H1 (cell line): Measurements from ENCODE around the gene SRD5A3. TPM values are rescaled to one million over a fixed set of nuclear protein-coding genes. Genes with fewer than 3 reads are reported as not detected.

Source experiments
- CTCF ChIA-PET: fragments of 300-600 bp; sonication (Branson Sonifier 250); formaldehyde crosslinking; loops from one replicate; lab custom pipeline; 2021; ENCODE audit not compliant: partially characterized antibody; lab: Charles Lee
- POLR2A ChIA-PET: fragments of 300-600 bp; sonication (Branson Sonifier 250); formaldehyde crosslinking; loops from one replicate; lab custom pipeline; 2021; ENCODE audit warnings: inconsistent platforms; ENCODE audit not compliant: partially characterized antibody; lab: Charles Lee
- DNase-seq, 2 experiments: peaks; one replicate each; pipeline versions ENCODE4 v3.0.0 to v3.0.0-alpha.2; 2010 to 2022; ENCODE audit warnings: low spot score in 2 of 2, low read depth in 1 of 2, mixed read lengths in 1 of 2
- FAIRE-seq: peaks from 2 replicates; lab custom pipeline; 2011; peaks lifted over from hg19 to GRCh38; lab: Jason Lieb, UNC
- H2AFZ ChIP-seq: 2 replicates; pipeline ENCODE4 v1.8.1; 2012; ENCODE audit warnings: low read length, inconsistent platforms
- H2AK5ac ChIP-seq: 2 replicates; pipeline ENCODE4 v1.6.1; 2013; ENCODE audit warnings: low read depth, low read length
- H2BK120ac ChIP-seq: replicated peaks from 2 replicates; pipeline ENCODE3; 2013; ENCODE audit warnings: low read depth, low read length, inconsistent platforms
- H2BK12ac ChIP-seq: 2 replicates; pipeline ENCODE4 v1.6.1; 2013; ENCODE audit warnings: low read depth, low read length
- H2BK15ac ChIP-seq: 2 replicates; pipeline ENCODE4 v1.6.1; 2013; ENCODE audit warnings: low read length
- H2BK20ac ChIP-seq: 2 replicates; pipeline ENCODE4 v1.6.1; 2013; ENCODE audit warnings: low read length
- H2BK5ac ChIP-seq: 2 replicates; pipeline ENCODE4 v1.6.1; 2013; ENCODE audit warnings: low read depth, low read length
- H3K14ac ChIP-seq: 2 replicates; pipeline ENCODE4 v1.6.1; 2013; ENCODE audit warnings: inconsistent platforms; ENCODE audit not compliant: insufficient read length
- H3K18ac ChIP-seq: 2 replicates; pipeline ENCODE4 v1.6.1; 2013; ENCODE audit warnings: low read length; ENCODE audit errors: extremely low read depth
- H3K23ac ChIP-seq: 2 replicates; pipeline ENCODE4 v1.6.1; 2013; ENCODE audit warnings: inconsistent platforms; ENCODE audit not compliant: insufficient read length
- H3K23me2 ChIP-seq: 2 replicates; pipeline ENCODE4 v1.6.1; 2013; ENCODE audit warnings: low read depth, low read length
- H3K27ac ChIP-seq: 2 replicates; pipeline ENCODE4 v1.6.1; 2011; ENCODE audit warnings: low read depth, low read length, inconsistent platforms
- H3K27me3 ChIP-seq, 4 experiments: replicated peaks in 1 of 4; 1 replicate in 1 of 4; 2 replicates in 3 of 4; pipeline versions ENCODE4 v1.6.1 to v1.8.1; 2011 to 2013; ENCODE audit warnings: low read length in 3 of 4, mild to moderate bottlenecking in 3 of 4, inconsistent platforms in 2 of 4, mixed read lengths in 2 of 4, moderate library complexity in 1 of 4; ENCODE audit not compliant: control insufficient read depth in 3 of 4, insufficient read depth in 3 of 4; ENCODE audit errors: extremely low read depth in 1 of 4
- H3K36me3 ChIP-seq, 4 experiments: 2 replicates each; pipeline versions ENCODE4 v1.6.1 to v1.8.1; 2011 to 2013; ENCODE audit warnings: mild to moderate bottlenecking in 4 of 4, low read length in 3 of 4, moderate library complexity in 2 of 4, control low read depth in 1 of 4, inconsistent platforms in 1 of 4; ENCODE audit not compliant: insufficient read depth in 4 of 4, control insufficient read depth in 2 of 4
- H3K4ac ChIP-seq: replicated peaks from 2 replicates; pipeline ENCODE3; 2013; ENCODE audit warnings: low read length, low read depth, mixed read lengths, inconsistent platforms; ENCODE audit not compliant: insufficient read length
- H3K4me1 ChIP-seq, 4 experiments: replicated peaks in 1 of 4; 1 replicate in 1 of 4; 2 replicates in 3 of 4; pipeline versions ENCODE4 v1.6.1 to v1.8.1; 2011 to 2013; ENCODE audit warnings: low read length in 3 of 4, inconsistent platforms in 2 of 4, mixed read lengths in 1 of 4; ENCODE audit not compliant: insufficient read depth in 4 of 4, control insufficient read depth in 3 of 4
- H3K4me2 ChIP-seq, 2 experiments: 2 replicates each; pipeline versions ENCODE4 v1.6.1 to v1.8.1; 2011 to 2013; ENCODE audit warnings: low read depth in 2 of 2, low read length in 2 of 2, control low read depth in 1 of 2, inconsistent platforms in 1 of 2, mild to moderate bottlenecking in 1 of 2; ENCODE audit not compliant: insufficient read depth in 1 of 2
- H3K4me3 ChIP-seq, 4 experiments: fragments of 200-600, 300-600 bp in 1 of 4; sonication (generic), shearing (Covaris generic), sonication (Bioruptor Twin) in 1 of 4; 2 replicates each; pipeline versions ENCODE4 v1.5.1 to v1.8.1; 2011 to 2016; ENCODE audit warnings: low read length in 4 of 4, low read depth in 3 of 4, control low read depth in 2 of 4, inconsistent platforms in 2 of 4, mild to moderate bottlenecking in 2 of 4, mixed read lengths in 1 of 4, moderate library complexity in 1 of 4; ENCODE audit not compliant: insufficient read depth in 2 of 4; ENCODE audit errors: extremely low read depth in 1 of 4
- H3K56ac ChIP-seq: replicated peaks from 2 replicates; pipeline ENCODE3; 2013; ENCODE audit warnings: low read depth, mild to moderate bottlenecking, mixed read lengths, low read length, inconsistent platforms; ENCODE audit not compliant: insufficient read length
- H3K79me1 ChIP-seq: 2 replicates; pipeline ENCODE4 v1.6.1; 2013; ENCODE audit warnings: low read depth, low read length, control low read depth
- H3K79me2 ChIP-seq, 2 experiments: 2 replicates each; pipeline versions ENCODE4 v1.6.1 to v1.8.1; 2012 to 2013; ENCODE audit warnings: low read length in 2 of 2, mild to moderate bottlenecking in 2 of 2, inconsistent platforms in 1 of 2; ENCODE audit not compliant: insufficient read depth in 2 of 2, control insufficient read depth in 1 of 2
- H3K9ac ChIP-seq, 4 experiments: replicated peaks in 1 of 4; 1 replicate in 1 of 4; 2 replicates in 3 of 4; pipeline versions ENCODE4 v1.6.1 to v1.8.1; 2011 to 2013; ENCODE audit warnings: low read depth in 3 of 4, low read length in 3 of 4, control low read depth in 2 of 4, mild to moderate bottlenecking in 2 of 4, moderate library complexity in 2 of 4, inconsistent platforms in 1 of 4; ENCODE audit errors: extremely low read depth in 1 of 4
- H3K9me3 ChIP-seq, 2 experiments: 2 replicates each; pipeline versions ENCODE4 v1.6.1 to v1.8.1; 2012 to 2013; ENCODE audit warnings: mild to moderate bottlenecking in 2 of 2, moderate library complexity in 2 of 2, control low read depth in 1 of 2, inconsistent platforms in 1 of 2, low read depth in 1 of 2, low read length in 1 of 2, mixed read lengths in 1 of 2; ENCODE audit not compliant: insufficient read depth in 2 of 2
- H4K20me1 ChIP-seq, 2 experiments: replicated peaks in 1 of 2; 2 replicates each; pipeline versions ENCODE3 to v1.8.1; 2011 to 2013; ENCODE audit warnings: inconsistent platforms in 2 of 2, low read length in 2 of 2, mild to moderate bottlenecking in 1 of 2; ENCODE audit not compliant: insufficient read depth in 2 of 2, control insufficient read depth in 1 of 2
- H4K5ac ChIP-seq: 2 replicates; pipeline ENCODE4 v1.6.1; 2013; ENCODE audit warnings: low read length, low read depth, mixed read lengths, inconsistent platforms; ENCODE audit not compliant: insufficient read length
- H4K8ac ChIP-seq: 2 replicates; pipeline ENCODE4 v1.8.0; 2013; ENCODE audit warnings: mild to moderate bottlenecking, moderate library complexity, low read length, inconsistent platforms; ENCODE audit not compliant: insufficient read depth; ENCODE audit errors: extremely low read depth
- H4K91ac ChIP-seq: replicated peaks from 2 replicates; pipeline ENCODE3; 2013; ENCODE audit warnings: low read length, mixed read lengths, inconsistent platforms; ENCODE audit not compliant: insufficient read length
- BCL11A ChIP-seq, 2 experiments: IDR thresholded peaks; one replicate each; pipeline ENCODE4 v1.6.1; 2011; ENCODE audit warnings: low read depth in 2 of 2, low read length in 2 of 2, mild to moderate bottlenecking in 2 of 2
- CTBP2 ChIP-seq: IDR thresholded peaks from 2 replicates; pipeline ENCODE4 v1.7.0; 2011; ENCODE audit warnings: borderline replicate concordance, mild to moderate bottlenecking, moderate library complexity, mixed read lengths, low read length; ENCODE audit not compliant: insufficient read depth, insufficient read length
- E2F6 ChIP-seq: IDR thresholded peaks from 2 replicates; pipeline ENCODE4 v1.6.1; 2012; ENCODE audit warnings: inconsistent platforms
- EZH2 ChIP-seq: fragments of 200-600 bp; sonication (generic); IDR thresholded peaks from 2 replicates; pipeline ENCODE4 v1.7.1; 2012; ENCODE audit warnings: low read depth, mild to moderate bottlenecking, moderate library complexity, low read length, inconsistent platforms; ENCODE audit not compliant: severe bottlenecking
- JUND ChIP-seq: IDR thresholded peaks from 2 replicates; pipeline ENCODE4 v1.6.1; 2011; ENCODE audit warnings: mild to moderate bottlenecking, improper control_type of control experiment, low read length
- POLR2A ChIP-seq, 2 experiments: IDR thresholded peaks; 1 replicate in 1 of 2; 2 replicates in 1 of 2; pipeline ENCODE4 v1.6.1; 2011; ENCODE audit warnings: low read depth in 2 of 2, low read length in 2 of 2, mild to moderate bottlenecking in 2 of 2; ENCODE audit errors: control extremely low read depth in 1 of 2
- POLR2AphosphoS5 ChIP-seq: IDR thresholded peaks from 2 replicates; pipeline ENCODE4 v1.6.1; 2011; ENCODE audit warnings: low read depth, low read length
- SAP30 ChIP-seq: fragments of 300-600 bp; sonication (generic); IDR thresholded peaks from 2 replicates; pipeline ENCODE4 v1.7.1; 2012; ENCODE audit warnings: low read length, moderate library complexity, mild to moderate bottlenecking, inconsistent platforms; ENCODE audit not compliant: insufficient read depth, insufficient replicate concordance
- SIN3A ChIP-seq, 2 experiments: IDR thresholded peaks in 1 of 2; conservative IDR thresholded peaks in 1 of 2; 2 replicates each; pipeline ENCODE4 v1.6.1; 2011 to 2012; ENCODE audit warnings: low read length in 2 of 2, improper control_type of control experiment in 1 of 2, low read depth in 1 of 2, mild to moderate bottlenecking in 1 of 2
- TAF7 ChIP-seq: optimal IDR thresholded peaks from 2 replicates; pipeline ENCODE3; 2011; ENCODE audit warnings: low read depth, mild to moderate bottlenecking, inconsistent platforms, low read length, moderate library complexity, borderline replicate concordance
- ZNF274 ChIP-seq: IDR thresholded peaks from 2 replicates; pipeline ENCODE4 v1.7.0; 2012; ENCODE audit warnings: low read length, borderline replicate concordance; ENCODE audit errors: extremely low read depth
- WGBS, 2 experiments: shearing (Covaris generic) in 1 of 2; methylation state at CpG; one replicate each; pipeline versions ENCODE4 v1.1.6 to v1.1.7; 2013 to 2015; ENCODE audit warnings: low lambda C conversion rate in 2 of 2, mixed read lengths in 2 of 2, inconsistent platforms in 1 of 2, low coverage in 1 of 2, missing lambda C conversion rate in 1 of 2; ENCODE audit not compliant: insufficient replicate concordance in 2 of 2, insufficient coverage in 1 of 2, insufficient read length in 1 of 2; ENCODE audit errors: extremely low coverage in 1 of 2, missing lambda C conversion rate in 1 of 2; 5-methylcytosine and 5-hydroxymethylcytosine counted together
- polyA plus RNA-seq, 7 experiments: library from polyadenylated mRNA; depleted of rRNA in 3 of 7; stranded (reverse) in 5 of 7; unstranded in 2 of 7; fragments of >200 nt in 5 of 7; fragments of 200-250 nt in 2 of 7; gene quantifications; 1 replicate in 5 of 7; 2 replicates in 1 of 7; 4 replicates in 1 of 7; pipeline versions ENCODE4 v1.2.1 to v1.2.3, GENCODE V29; 2011 to 2013; ENCODE audit warnings: missing spikeins in 2 of 7, mixed read lengths in 2 of 7
- total RNA-seq: library from RNA; stranded (reverse); fragmentation: NEBNext Ultra II Directional; extraction: Animal tissue kit (Norgen Biotek cat#: 25700); gene quantifications from 2 replicates; pipeline ENCODE4 v1.2.1, GENCODE V29; 2021
- TF ChIP-seq, protein P1 (sequence below): IDR thresholded peaks from 2 replicates; pipeline ENCODE4 v1.6.1; 2011; ENCODE audit warnings: low read length, improper control_type of control experiment

SRD5A3 gene
- total and polyA plus RNA-seq, 2 of the 8 experiments (the other 6 are each of a cell fraction or from before 2014, with no cell fraction given) = 19.6 to 34.6 TPM

DNA sequence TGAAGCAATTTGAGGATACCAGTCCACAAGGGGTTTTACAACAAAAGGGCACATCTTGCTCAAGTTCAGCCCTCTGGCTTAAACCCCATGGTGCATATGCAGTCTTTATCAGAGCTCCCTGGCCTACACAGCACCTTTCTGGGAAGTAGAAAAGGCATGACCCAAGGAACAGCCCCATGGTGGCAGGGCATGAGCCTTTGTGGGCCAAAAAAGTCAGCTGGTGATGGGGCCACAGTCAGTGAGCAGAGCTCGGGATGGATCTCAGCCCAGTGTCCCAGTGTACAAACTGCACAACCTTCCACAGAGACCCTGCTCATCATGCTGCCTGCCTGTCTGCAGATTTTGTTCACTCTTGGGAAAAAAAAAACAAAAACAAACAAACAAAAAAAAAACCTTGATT is 27.4 kb downstream of the SRD5A3 start:
- H2BK15ac ChIP-seq = no peak overlapping the region
- H3K79me1 ChIP-seq = no peaks in the 10 kb centered on the region
- no peaks in the 10 kb centered on the region for H3K79me2 ChIP-seq
- no peak overlapping the region for H2BK20ac ChIP-seq
- H3K4me1 ChIP-seq = no peaks in the 10 kb centered on the region
- no peak for DNase-seq
- H4K5ac ChIP-seq = no peak overlapping the region
- no peak overlapping the region for H3K23ac ChIP-seq
- no peak for TF ChIP-seq BCL11A (IDR thresholded peaks at IDR 0.05; ENCODE audit: low read depth in 2 of 2, low read length in 2 of 2)
- no peak for TF ChIP-seq POLR2AphosphoS5
- no peak for TF ChIP-seq EZH2
- TF ChIP-seq, protein P1, sequence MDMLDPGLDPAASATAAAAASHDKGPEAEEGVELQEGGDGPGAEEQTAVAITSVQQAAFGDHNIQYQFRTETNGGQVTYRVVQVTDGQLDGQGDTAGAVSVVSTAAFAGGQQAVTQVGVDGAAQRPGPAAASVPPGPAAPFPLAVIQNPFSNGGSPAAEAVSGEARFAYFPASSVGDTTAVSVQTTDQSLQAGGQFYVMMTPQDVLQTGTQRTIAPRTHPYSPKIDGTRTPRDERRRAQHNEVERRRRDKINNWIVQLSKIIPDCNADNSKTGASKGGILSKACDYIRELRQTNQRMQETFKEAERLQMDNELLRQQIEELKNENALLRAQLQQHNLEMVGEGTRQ = no peak
- no peak for TF ChIP-seq POLR2A (IDR thresholded peaks at IDR 0.05; ENCODE audit: control extremely low read depth in 1 of 2, low read depth in 2 of 2, low read length in 2 of 2)
- no peak for TF ChIP-seq CTBP2
- no peak for TF ChIP-seq ZNF274
- TF ChIP-seq SIN3A (conservative IDR thresholded peaks at IDR 0.05 in 1 of 2, IDR thresholded peaks at IDR 0.05 in 1 of 2; ENCODE audit: low read depth in 1 of 2, low read length in 2 of 2) = no peak
- no peak for TF ChIP-seq E2F6
- no peak for TF ChIP-seq SAP30
- no peak for TF ChIP-seq JUND
- no peak for TF ChIP-seq TAF7
- TF ChIP-seq, all 59 proteins: peak for 0
- Histone ChIP-seq H2BK5ac (no peak overlapping the region), H3K4me3 (no peak overlapping the region), H4K20me1 (no peaks in the 10 kb centered on the region), H3K4ac (no peak overlapping the region), H3K18ac (no peak overlapping the region), H3K27me3 (no peaks in the 10 kb centered on the region), H3K9ac (no peak overlapping the region; a peak in 1 of 7 replicates), H3K36me3 (no peaks in the 10 kb centered on the region; a peak in 1 of 8 replicates), H2BK12ac (no peak overlapping the region), H3K27ac (no peak overlapping the region), H3K23me2 (no peaks in the 10 kb centered on the region; the same call in 1 of the 2 replicates), H2AFZ (no peak overlapping the region), H3K56ac (no peak overlapping the region), H3K4me2 (no peak overlapping the region), H3K14ac (no peak overlapping the region), H4K8ac (no peak overlapping the region), H3K9me3 (no peaks in the 10 kb centered on the region), H2AK5ac (no peak overlapping the region), H2BK120ac (no peak overlapping the region), H4K91ac (no peak overlapping the region)
- ChIA-PET CTCF (interaction anchor here (1.8 kb wide), 1 partner anchor 12 kb away, joined by 7 read pairs; no protein-coding TSS in a partner anchor), POLR2A (no interaction called here)
- WGBS, 2 experiments = 100% methylated on average over 1 of the region's 1 CpG; no CpG with 5 or more reads in 1 of the 2 experiments
- FAIRE-seq = no peak
